ENCODE measurements around the gene CPN1.

- no peak for TF ChIP-seq CTCF (IDR thresholded peaks at IDR 0.05)
- TF ChIP-seq POLR2AphosphoS5 (IDR thresholded peaks at IDR 0.05) = no peak
- no peak for TF ChIP-seq POLR2A (IDR thresholded peaks at IDR 0.05)
These were observed 59.3 kb downstream of the CPN1 start for GRCh38 chr10:100022403-100022802.

Data from stomach (tissue), 4 donors.